HEK293 (cell line): ENCODE results near the gene VWA3B.
"Not testable (repeated sequence)": the region's sequence is repeated elsewhere in the genome, so short reads cannot be mapped to it uniquely, and the experiment has no call there.

ENCODE experiments used
- CTCF ChIA-PET: fragments of 350-600 bp; formaldehyde crosslinking; extraction: SDS; loops from one replicate; lab custom pipeline; 2021; ENCODE audit warnings: antibody characterized with exemption; lab: Yijun Ruan, JAX
- POLR2A ChIA-PET: fragments of 300-600 bp; formaldehyde crosslinking; extraction: SDS; loops from one replicate; lab custom pipeline; 2020; ENCODE audit warnings: antibody characterized with exemption, inconsistent platforms; lab: Yijun Ruan, JAX
- H3K27ac ChIP-seq: fragments of 200-500 bp; sonication (Bioruptor generic); 2 replicates; pipeline ENCODE4 v1.5.1; 2014; ENCODE audit warnings: low read depth, low read length, control low read depth, inconsistent platforms; ENCODE audit errors: extremely low read depth
- H3K36me3 ChIP-seq, 2 experiments: fragments of 200-500 bp in 1 of 2; sonication (Bioruptor generic) in 1 of 2; 1 replicate in 1 of 2; 2 replicates in 1 of 2; pipeline ENCODE4 v1.5.1; 2014 to 2017; ENCODE audit warnings: inconsistent platforms in 2 of 2, low read length in 2 of 2; ENCODE audit not compliant: control insufficient read depth in 2 of 2, insufficient read depth in 1 of 2
- H3K4me1 ChIP-seq: fragments of 200-500 bp; sonication (Bioruptor generic); 2 replicates; pipeline ENCODE4 v1.5.1; 2014; ENCODE audit warnings: mild to moderate bottlenecking, low read length, inconsistent platforms; ENCODE audit not compliant: control insufficient read depth, insufficient read depth
- H3K4me3 ChIP-seq: 2 replicates; pipeline ENCODE4 v1.5.1; 2011; ENCODE audit warnings: low read depth, mild to moderate bottlenecking, control low read depth, low read length, moderate library complexity
- H3K9me3 ChIP-seq: fragments of 200-500 bp; sonication (Bioruptor generic); 2 replicates; pipeline ENCODE4 v1.5.1; 2014; ENCODE audit warnings: low read depth, low read length, inconsistent platforms; ENCODE audit not compliant: control insufficient read depth, insufficient read depth
- IKZF3 ChIP-seq: fragments of 450-650 bp; IDR thresholded peaks from 2 replicates; pipeline ENCODE4 v1.5.0; 2018; ENCODE audit warnings: missing biosample characterization, mild to moderate bottlenecking, missing genetic modification characterization, moderate library complexity
- KLF8 ChIP-seq: fragments of 450-650 bp; formaldehyde crosslinking; IDR thresholded peaks from 2 replicates; pipeline ENCODE4 v1.5.1; 2016; ENCODE audit warnings: missing biosample characterization, missing genetic modification characterization
- MEIS1 ChIP-seq: sonication (generic); formaldehyde crosslinking; IDR thresholded peaks from 2 replicates; pipeline ENCODE4 v1.8.1; 2022; ENCODE audit warnings: missing genetic modification reagents, mild to moderate bottlenecking, borderline replicate concordance
- YY1 ChIP-seq: fragments of 450-650 bp; formaldehyde crosslinking; IDR thresholded peaks from 2 replicates; pipeline ENCODE4 v1.5.1; 2018; ENCODE audit warnings: missing biosample characterization, missing genetic modification characterization
- ZBTB1 ChIP-seq: fragments of 450-650 bp; formaldehyde crosslinking; IDR thresholded peaks from 2 replicates; pipeline ENCODE4 v1.5.1; 2016; ENCODE audit warnings: missing biosample characterization, missing genetic modification characterization
- ZFP41 ChIP-seq: fragments of 450-650 bp; formaldehyde crosslinking; IDR thresholded peaks from 2 replicates; pipeline ENCODE4 v1.5.1; 2016; ENCODE audit warnings: missing biosample characterization, missing genetic modification characterization, borderline replicate concordance
- ZFP69B ChIP-seq: fragments of 450-650 bp; formaldehyde crosslinking; IDR thresholded peaks from 2 replicates; pipeline ENCODE4 v1.5.1; 2016; ENCODE audit warnings: missing biosample characterization, missing genetic modification characterization
- ZNF10 ChIP-seq: fragments of 450-650 bp; formaldehyde crosslinking; IDR thresholded peaks from 2 replicates; pipeline ENCODE4 v1.5.1; 2017; ENCODE audit warnings: missing biosample characterization, missing genetic modification characterization
- ZNF133 ChIP-seq: fragments of 450-650 bp; formaldehyde crosslinking; IDR thresholded peaks from 2 replicates; pipeline ENCODE4 v1.5.1; 2016; ENCODE audit warnings: missing biosample characterization, missing genetic modification characterization
- ZNF266 ChIP-seq: fragments of 450-650 bp; formaldehyde crosslinking; IDR thresholded peaks from 2 replicates; pipeline ENCODE4 v1.5.1; 2016; ENCODE audit warnings: missing biosample characterization, missing genetic modification characterization, low read depth
- ZNF302 ChIP-seq: fragments of 450-650 bp; formaldehyde crosslinking; IDR thresholded peaks from 2 replicates; pipeline ENCODE4 v1.5.1; 2016; ENCODE audit warnings: missing biosample characterization, missing genetic modification characterization, low read depth
- ZNF366 ChIP-seq: fragments of 450-650 bp; formaldehyde crosslinking; conservative IDR thresholded peaks from 2 replicates; pipeline ENCODE4 v1.5.1; 2016; ENCODE audit warnings: missing biosample characterization, missing genetic modification characterization
- ZNF394 ChIP-seq: fragments of 450-650 bp; formaldehyde crosslinking; IDR thresholded peaks from 2 replicates; pipeline ENCODE4 v1.5.1; 2016; ENCODE audit warnings: missing biosample characterization, missing genetic modification characterization, mild to moderate bottlenecking, moderate library complexity, borderline replicate concordance
- ZNF433 ChIP-seq: fragments of 450-650 bp; formaldehyde crosslinking; IDR thresholded peaks from 2 replicates; pipeline ENCODE4 v1.5.1; 2016; ENCODE audit warnings: missing biosample characterization, missing genetic modification characterization, low read depth
- ZNF510 ChIP-seq: fragments of 450-650 bp; formaldehyde crosslinking; IDR thresholded peaks from 2 replicates; pipeline ENCODE4 v1.5.1; 2018; ENCODE audit warnings: mild to moderate bottlenecking, missing genetic modification characterization, missing biosample characterization; ENCODE audit not compliant: insufficient replicate concordance
- ZNF529 ChIP-seq: fragments of 450-650 bp; formaldehyde crosslinking; IDR thresholded peaks from 2 replicates; pipeline ENCODE4 v1.5.1; 2017; ENCODE audit warnings: missing genetic modification characterization, missing biosample characterization; ENCODE audit not compliant: insufficient replicate concordance
- ZNF623 ChIP-seq: fragments of 450-650 bp; formaldehyde crosslinking; IDR thresholded peaks from 2 replicates; pipeline ENCODE4 v1.5.1; 2016; ENCODE audit warnings: missing biosample characterization, missing genetic modification characterization
- ZNF654 ChIP-seq: fragments of 450-650 bp; formaldehyde crosslinking; IDR thresholded peaks from 2 replicates; pipeline ENCODE4 v1.5.1; 2016; ENCODE audit warnings: low read depth, missing biosample characterization, missing genetic modification characterization
- TF ChIP-seq, protein P1 (sequence below): fragments of 450-650 bp; formaldehyde crosslinking; IDR thresholded peaks from 2 replicates; pipeline ENCODE4 v1.5.1; 2016; ENCODE audit warnings: missing biosample characterization, missing genetic modification characterization
- TF ChIP-seq, protein P2 (sequence below): fragments of 450-650 bp; formaldehyde crosslinking; IDR thresholded peaks from 2 replicates; pipeline ENCODE4; 2016; ENCODE audit warnings: missing biosample characterization, missing genetic modification characterization
- TF ChIP-seq, protein P3 (sequence below): fragments of 450-650 bp; formaldehyde crosslinking; IDR thresholded peaks from 2 replicates; pipeline ENCODE4 v1.5.1; 2017; ENCODE audit warnings: missing biosample characterization, missing genetic modification characterization
- TF ChIP-seq, protein P4 (sequence below): fragments of 450-650 bp; formaldehyde crosslinking; IDR thresholded peaks from 2 replicates; pipeline ENCODE4 v1.5.1; 2017; ENCODE audit warnings: missing biosample characterization, missing genetic modification characterization
- TF ChIP-seq, protein P5 (sequence below): fragments of 450-650 bp; formaldehyde crosslinking; IDR thresholded peaks from 2 replicates; pipeline ENCODE4 v1.5.1; 2017; ENCODE audit warnings: missing biosample characterization, missing genetic modification characterization
- TF ChIP-seq, protein P6 (sequence below): fragments of 450-650 bp; formaldehyde crosslinking; IDR thresholded peaks from 2 replicates; pipeline ENCODE4 v1.5.1; 2016; ENCODE audit warnings: missing biosample characterization, missing genetic modification characterization, borderline replicate concordance

The VWA3B gene

DNA sequence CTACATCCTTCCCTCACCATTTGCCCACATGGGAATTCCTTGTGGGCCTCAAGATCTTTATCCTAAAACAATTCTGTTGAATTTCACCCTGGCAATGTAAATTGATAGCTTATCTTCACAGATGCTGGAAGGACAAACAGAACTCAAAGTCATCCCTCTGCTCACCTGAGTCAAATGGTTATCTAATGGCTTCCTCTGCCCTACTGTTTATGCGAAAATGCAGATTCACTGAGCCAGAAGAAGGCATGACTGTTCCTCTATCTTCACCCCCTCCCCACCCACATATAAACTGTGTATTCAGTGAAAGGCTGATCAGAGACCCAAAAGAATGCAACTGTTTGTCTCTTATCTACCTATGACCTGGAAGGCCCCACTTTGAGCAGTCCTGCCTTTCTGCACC, 43.9 kb upstream of the VWA3B start:
- ChIA-PET POLR2A (no interaction called here), CTCF (interaction anchor here (0.7 kb wide), 2 partner anchors 18 to 28 kb away, joined by 3 read pairs; no protein-coding TSS in a partner anchor)
- no peak for TF ChIP-seq ZBTB1 (tag by site-specific recombination)
- TF ChIP-seq, protein P1, sequence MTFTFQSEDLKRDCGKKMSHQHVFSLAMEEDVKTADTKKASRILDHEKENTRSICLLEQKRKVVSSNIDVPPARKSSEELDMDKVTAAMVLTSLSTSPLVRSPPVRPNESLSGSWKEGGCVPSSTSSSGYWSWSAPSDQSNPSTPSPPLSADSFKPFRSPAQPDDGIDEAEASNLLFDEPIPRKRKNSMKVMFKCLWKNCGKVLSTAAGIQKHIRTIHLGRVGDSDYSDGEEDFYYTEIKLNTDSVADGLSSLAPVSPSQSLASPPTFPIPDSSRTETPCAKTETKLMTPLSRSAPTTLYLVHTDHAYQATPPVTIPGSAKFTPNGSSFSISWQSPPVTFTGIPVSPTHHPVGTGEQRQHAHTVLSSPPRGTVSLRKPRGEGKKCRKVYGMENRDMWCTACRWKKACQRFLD: no peak
- TF ChIP-seq ZNF623 (tag by site-specific recombination): no peak
- no peak for TF ChIP-seq ZFP41 (tag by site-specific recombination)
- TF ChIP-seq KLF8 (tag by site-specific recombination): no peak
- no peak for TF ChIP-seq ZNF529 (tag by site-specific recombination)
- TF ChIP-seq, protein P2, sequence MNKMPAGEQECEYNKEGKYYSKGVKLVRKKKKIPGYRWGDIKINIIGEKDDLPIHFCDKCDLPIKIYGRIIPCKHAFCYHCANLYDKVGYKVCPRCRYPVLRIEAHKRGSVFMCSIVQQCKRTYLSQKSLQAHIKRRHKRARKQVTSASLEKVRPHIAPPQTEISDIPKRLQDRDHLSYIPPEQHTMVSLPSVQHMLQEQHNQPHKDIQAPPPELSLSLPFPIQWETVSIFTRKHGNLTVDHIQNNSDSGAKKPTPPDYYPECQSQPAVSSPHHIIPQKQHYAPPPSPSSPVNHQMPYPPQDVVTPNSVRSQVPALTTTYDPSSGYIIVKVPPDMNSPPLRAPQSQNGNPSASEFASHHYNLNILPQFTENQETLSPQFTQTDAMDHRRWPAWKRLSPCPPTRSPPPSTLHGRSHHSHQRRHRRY (tag by site-specific recombination): no peak
- no peak for TF ChIP-seq ZNF10
- TF ChIP-seq, all 188 proteins: peak for 0

DNA sequence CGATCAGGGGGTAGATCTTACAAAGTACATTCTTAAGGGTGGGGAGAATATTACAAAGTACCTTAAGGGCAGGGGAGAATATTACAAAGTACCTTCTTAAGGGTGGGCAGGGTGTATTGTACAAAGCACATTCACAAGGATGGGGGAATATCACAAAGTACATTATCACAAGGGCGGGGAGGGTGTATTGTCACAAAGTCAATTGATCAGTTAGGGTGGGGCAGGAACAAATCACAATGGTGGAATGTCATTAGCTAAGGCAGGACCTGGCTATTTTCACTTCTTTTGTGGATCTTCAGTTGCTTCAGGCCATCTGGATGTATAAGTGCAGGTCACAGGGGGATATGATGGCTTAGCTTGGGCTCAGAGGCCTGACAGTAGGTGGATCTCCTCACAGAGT, 42.2 kb upstream of the VWA3B start:
- H3K4me1 ChIP-seq, H3K36me3 ChIP-seq, H3K9me3 ChIP-seq, H3K27ac ChIP-seq, CTCF ChIA-PET, H3K4me3 ChIP-seq, POLR2A ChIA-PET: not testable (repeated sequence)

More for the DNA sequence above, 43.9 kb upstream of the VWA3B start:
- H3K4me3 ChIP-seq: no peak overlapping the region
- no peaks in the 10 kb centered on the region for H3K9me3 ChIP-seq
- H3K4me1 ChIP-seq: peaks cover under 1% of the 10 kb centered on the region; the same call in 1 of the 2 replicates
- H3K27ac ChIP-seq: no peak overlapping the region
- no peaks in the 10 kb centered on the region for H3K36me3 ChIP-seq

DNA sequence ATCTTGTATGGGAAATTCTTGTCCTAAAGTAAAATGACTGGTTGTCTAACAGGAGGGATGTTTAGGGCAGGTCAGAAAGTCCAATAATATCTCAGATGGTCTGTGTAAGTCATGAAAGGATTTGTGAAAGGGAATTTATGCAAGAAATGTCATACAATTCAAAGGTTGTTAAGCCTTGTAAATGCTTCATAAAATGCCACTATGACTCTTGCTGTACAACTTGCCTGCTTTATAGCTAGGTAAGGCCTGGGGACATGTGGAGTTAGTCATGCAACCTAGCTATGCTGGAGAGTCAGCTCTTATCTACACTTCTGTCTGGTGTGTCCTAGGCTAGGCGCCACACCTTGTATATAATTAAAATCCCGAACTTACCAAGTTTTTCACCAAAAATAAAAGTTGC, 36.9 kb upstream of the VWA3B start:
- ChIA-PET POLR2A (no interaction called here), CTCF (interaction anchor here (0.6 to 0.7 kb wide), 2 partner anchors 141 to 310 kb away, joined by 3 to 4 read pairs; no protein-coding TSS in a partner anchor)
- Histone ChIP-seq H3K36me3 (no peaks in the 10 kb centered on the region), H3K27ac (no peak overlapping the region), H3K4me3 (no peak overlapping the region), H3K9me3 (no peaks in the 10 kb centered on the region), H3K4me1 (no peaks in the 10 kb centered on the region; the same call in 1 of the 2 replicates)
- TF ChIP-seq MEIS1 (CRISPR knock-in tag) (no peak), ZNF366 (tag by site-specific recombination) (no peak), ZNF654 (tag by site-specific recombination) (no peak), ZNF133 (no peak), ZNF510 (tag by site-specific recombination) (no peak), YY1 (tag by site-specific recombination) (no peak), ZNF10 (no peak), ZNF394 (tag by site-specific recombination) (no peak), ZNF433 (tag by site-specific recombination) (no peak), IKZF3 (tag by site-specific recombination) (no peak), ZNF266 (no peak), ZNF302 (tag by site-specific recombination) (no peak), ZFP69B (tag by site-specific recombination) (no peak)
- TF ChIP-seq, protein P3, sequence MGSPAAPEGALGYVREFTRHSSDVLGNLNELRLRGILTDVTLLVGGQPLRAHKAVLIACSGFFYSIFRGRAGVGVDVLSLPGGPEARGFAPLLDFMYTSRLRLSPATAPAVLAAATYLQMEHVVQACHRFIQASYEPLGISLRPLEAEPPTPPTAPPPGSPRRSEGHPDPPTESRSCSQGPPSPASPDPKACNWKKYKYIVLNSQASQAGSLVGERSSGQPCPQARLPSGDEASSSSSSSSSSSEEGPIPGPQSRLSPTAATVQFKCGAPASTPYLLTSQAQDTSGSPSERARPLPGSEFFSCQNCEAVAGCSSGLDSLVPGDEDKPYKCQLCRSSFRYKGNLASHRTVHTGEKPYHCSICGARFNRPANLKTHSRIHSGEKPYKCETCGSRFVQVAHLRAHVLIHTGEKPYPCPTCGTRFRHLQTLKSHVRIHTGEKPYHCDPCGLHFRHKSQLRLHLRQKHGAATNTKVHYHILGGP (tag by site-specific recombination): no peak
- TF ChIP-seq, protein P4, sequence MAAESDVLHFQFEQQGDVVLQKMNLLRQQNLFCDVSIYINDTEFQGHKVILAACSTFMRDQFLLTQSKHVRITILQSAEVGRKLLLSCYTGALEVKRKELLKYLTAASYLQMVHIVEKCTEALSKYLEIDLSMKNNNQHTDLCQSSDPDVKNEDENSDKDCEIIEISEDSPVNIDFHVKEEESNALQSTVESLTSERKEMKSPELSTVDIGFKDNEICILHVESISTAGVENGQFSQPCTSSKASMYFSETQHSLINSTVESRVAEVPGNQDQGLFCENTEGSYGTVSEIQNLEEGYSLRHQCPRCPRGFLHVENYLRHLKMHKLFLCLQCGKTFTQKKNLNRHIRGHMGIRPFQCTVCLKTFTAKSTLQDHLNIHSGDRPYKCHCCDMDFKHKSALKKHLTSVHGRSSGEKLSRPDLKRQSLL (tag by site-specific recombination): no peak
- TF ChIP-seq, protein P5, sequence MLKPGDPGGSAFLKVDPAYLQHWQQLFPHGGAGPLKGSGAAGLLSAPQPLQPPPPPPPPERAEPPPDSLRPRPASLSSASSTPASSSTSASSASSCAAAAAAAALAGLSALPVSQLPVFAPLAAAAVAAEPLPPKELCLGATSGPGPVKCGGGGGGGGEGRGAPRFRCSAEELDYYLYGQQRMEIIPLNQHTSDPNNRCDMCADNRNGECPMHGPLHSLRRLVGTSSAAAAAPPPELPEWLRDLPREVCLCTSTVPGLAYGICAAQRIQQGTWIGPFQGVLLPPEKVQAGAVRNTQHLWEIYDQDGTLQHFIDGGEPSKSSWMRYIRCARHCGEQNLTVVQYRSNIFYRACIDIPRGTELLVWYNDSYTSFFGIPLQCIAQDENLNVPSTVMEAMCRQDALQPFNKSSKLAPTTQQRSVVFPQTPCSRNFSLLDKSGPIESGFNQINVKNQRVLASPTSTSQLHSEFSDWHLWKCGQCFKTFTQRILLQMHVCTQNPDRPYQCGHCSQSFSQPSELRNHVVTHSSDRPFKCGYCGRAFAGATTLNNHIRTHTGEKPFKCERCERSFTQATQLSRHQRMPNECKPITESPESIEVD: no peak
- TF ChIP-seq, protein P6, sequence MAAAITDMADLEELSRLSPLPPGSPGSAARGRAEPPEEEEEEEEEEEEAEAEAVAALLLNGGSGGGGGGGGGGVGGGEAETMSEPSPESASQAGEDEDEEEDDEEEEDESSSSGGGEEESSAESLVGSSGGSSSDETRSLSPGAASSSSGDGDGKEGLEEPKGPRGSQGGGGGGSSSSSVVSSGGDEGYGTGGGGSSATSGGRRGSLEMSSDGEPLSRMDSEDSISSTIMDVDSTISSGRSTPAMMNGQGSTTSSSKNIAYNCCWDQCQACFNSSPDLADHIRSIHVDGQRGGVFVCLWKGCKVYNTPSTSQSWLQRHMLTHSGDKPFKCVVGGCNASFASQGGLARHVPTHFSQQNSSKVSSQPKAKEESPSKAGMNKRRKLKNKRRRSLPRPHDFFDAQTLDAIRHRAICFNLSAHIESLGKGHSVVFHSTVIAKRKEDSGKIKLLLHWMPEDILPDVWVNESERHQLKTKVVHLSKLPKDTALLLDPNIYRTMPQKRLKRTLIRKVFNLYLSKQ: no peak
